ENCODE measurements around the gene CAMK2D. TPM values are rescaled to one million over a fixed set of nuclear protein-coding genes. Genes with fewer than 3 reads are reported as not detected.

CAMK2D gene
- polyA plus RNA-seq, 3 donors, result 10.4 to 30.6 (median 19.6) TPM

GRCh38 chr4:113657586-113658233 is 103.8 kb downstream of the CAMK2D start:
- Histone ChIP-seq H3K79me2 (ENCODE audit: insufficient read depth, low read length) (no peaks in the 10 kb centered on the region), H3K4me2 (replicated peaks; ENCODE audit: extremely low read depth, low read length, poor library complexity, severe bottlenecking) (no peak overlapping the region), H3K4me3 (replicated peaks in 1 of 3; ENCODE audit: low read depth in 2 of 3, low read length in 3 of 3) (no peak overlapping the region), H3K4me1 (ENCODE audit: control insufficient read depth in 1 of 2, insufficient read depth in 2 of 2, low read length in 2 of 2) (no peaks in the 10 kb centered on the region), H2AFZ (ENCODE audit: insufficient read depth, low read depth, low read length, poor library complexity, severe bottlenecking) (no peak overlapping the region), H3K27me3 (ENCODE audit: control insufficient read depth in 2 of 2, insufficient read depth in 2 of 2, low read length in 2 of 2) (no peaks in the 10 kb centered on the region), H4K20me1 (ENCODE audit: insufficient read depth, low read length) (peaks cover 12% of the 10 kb centered on the region), H3K9ac (ENCODE audit: insufficient read depth, low read length, poor library complexity, severe bottlenecking) (no peak overlapping the region), H3K27ac (ENCODE audit: low read depth in 1 of 2, low read length in 2 of 2) (no peak overlapping the region), H3K36me3 (replicated peaks in 1 of 2; ENCODE audit: control insufficient read depth in 1 of 2, insufficient read depth in 2 of 2, low read length in 2 of 2) (no peaks in the 10 kb centered on the region), H3K9me3 (replicated peaks in 1 of 2; ENCODE audit: control insufficient read depth in 1 of 2, insufficient read depth in 1 of 2, low read length in 2 of 2) (no peaks in the 10 kb centered on the region)
- 80% methylated on average over 1 of the region's 3 CpGs for WGBS (ENCODE audit: insufficient coverage)
- intact Hi-C loops (cut with micrococcal nuclease), result no loop called here
- no peak for DNase-seq
- H3K4me3 Mint-ChIP-seq, result no peak overlapping the region
- no peak for TF ChIP-seq CTCF (IDR thresholded peaks at IDR 0.05)
- H3K4me1 Mint-ChIP-seq, result no peaks in the 10 kb centered on the region
- peaks cover 3 to 5% of the 10 kb centered on the region in 2 donors for H3K36me3 Mint-ChIP-seq
- peaks cover 0 to 3% (median 0%) of the 10 kb centered on the region in 7 donors for H3K9me3 Mint-ChIP-seq
- H3K27ac Mint-ChIP-seq, result no peak overlapping the region
- peaks cover 0 to 2% (median 0%) of the 10 kb centered on the region in 3 donors for H3K27me3 Mint-ChIP-seq (ENCODE audit: low read depth in 3 of 3)

- Histone ChIP-seq H3K36me3 (replicated peaks in 1 of 2; ENCODE audit: control insufficient read depth in 1 of 2, insufficient read depth in 2 of 2, low read length in 2 of 2) (no peaks in the 10 kb centered on the region), H3K9me3 (replicated peaks in 1 of 2; ENCODE audit: control insufficient read depth in 1 of 2, insufficient read depth in 1 of 2, low read length in 2 of 2) (no peaks in the 10 kb centered on the region), H2AFZ (ENCODE audit: insufficient read depth, low read depth, low read length, poor library complexity, severe bottlenecking) (no peak overlapping the region), H3K27me3 (ENCODE audit: control insufficient read depth in 2 of 2, insufficient read depth in 2 of 2, low read length in 2 of 2) (no peaks in the 10 kb centered on the region), H3K9ac (ENCODE audit: insufficient read depth, low read length, poor library complexity, severe bottlenecking) (no peak overlapping the region), H3K4me2 (replicated peaks; ENCODE audit: extremely low read depth, low read length, poor library complexity, severe bottlenecking) (no peak overlapping the region), H3K4me3 (replicated peaks in 1 of 3; ENCODE audit: low read depth in 2 of 3, low read length in 3 of 3) (no peak overlapping the region), H3K27ac (ENCODE audit: low read depth in 1 of 2, low read length in 2 of 2) (no peak overlapping the region), H4K20me1 (ENCODE audit: insufficient read depth, low read length) (peaks cover 12% of the 10 kb centered on the region), H3K4me1 (ENCODE audit: control insufficient read depth in 1 of 2, insufficient read depth in 2 of 2, low read length in 2 of 2) (no peaks in the 10 kb centered on the region), H3K79me2 (ENCODE audit: insufficient read depth, low read length) (no peaks in the 10 kb centered on the region)
- intact Hi-C loops (cut with micrococcal nuclease), result no loop called here
- no CpG with 5 or more reads among the region's 3 CpGs for WGBS (ENCODE audit: insufficient coverage)
- H3K4me3 Mint-ChIP-seq, result no peak overlapping the region
- no peaks in the 10 kb centered on the region for H3K4me1 Mint-ChIP-seq
- no peak for TF ChIP-seq CTCF (IDR thresholded peaks at IDR 0.05)
- DNase-seq, result no peak
- H3K27ac Mint-ChIP-seq, result no peak overlapping the region
- peaks cover 0 to 3% (median 0%) of the 10 kb centered on the region in 7 donors for H3K9me3 Mint-ChIP-seq
- H3K27me3 Mint-ChIP-seq (ENCODE audit: low read depth in 3 of 3), result peaks cover 0 to 2% (median 0%) of the 10 kb centered on the region in 3 donors
- H3K36me3 Mint-ChIP-seq, result no peaks in the 10 kb centered on the region
Measured at GRCh38 chr4:113653871-113654270, 107.7 kb downstream of the CAMK2D start.

All from CD14-positive monocyte (primary cell).